Activated CD4-positive, CD25-positive, alpha-beta regulatory T cell treated with anti-CD3 and anti-CD28 coated beads, Interleukin-2, amount 50 U/mL, for 16 hours (primary cell): ENCODE results near the gene POU1F1.
"Not testable (repeated sequence)": the region's sequence is repeated elsewhere in the genome, so short reads cannot be mapped to it uniquely, and the experiment has no call there.

Experiments
- DNase-seq: peaks from one replicate; pipeline ENCODE4 v3.0.0-alpha.2; 2020; ENCODE audit warnings: low read depth, low spot score

Gene POU1F1

DNA sequence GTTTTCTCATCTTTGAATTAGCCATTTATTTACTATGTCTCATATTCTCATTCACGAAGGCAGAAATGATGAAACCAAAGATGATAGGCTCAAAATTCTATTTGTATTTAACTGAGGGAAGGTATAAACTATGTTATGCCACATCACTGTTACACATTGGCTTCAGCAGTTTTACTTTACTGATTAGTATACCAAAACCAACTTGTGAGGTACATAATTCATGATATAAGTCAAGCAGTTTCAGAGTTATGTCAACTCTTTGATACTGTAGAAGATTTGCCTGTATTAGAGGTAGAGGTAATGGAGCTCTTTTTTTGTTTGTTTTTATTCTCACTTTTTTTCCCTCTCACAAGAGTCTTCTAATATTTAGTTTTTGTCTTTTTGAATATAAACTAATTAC is 26.4 kb downstream of the POU1F1 start:
- no peak for DNase-seq

DNA sequence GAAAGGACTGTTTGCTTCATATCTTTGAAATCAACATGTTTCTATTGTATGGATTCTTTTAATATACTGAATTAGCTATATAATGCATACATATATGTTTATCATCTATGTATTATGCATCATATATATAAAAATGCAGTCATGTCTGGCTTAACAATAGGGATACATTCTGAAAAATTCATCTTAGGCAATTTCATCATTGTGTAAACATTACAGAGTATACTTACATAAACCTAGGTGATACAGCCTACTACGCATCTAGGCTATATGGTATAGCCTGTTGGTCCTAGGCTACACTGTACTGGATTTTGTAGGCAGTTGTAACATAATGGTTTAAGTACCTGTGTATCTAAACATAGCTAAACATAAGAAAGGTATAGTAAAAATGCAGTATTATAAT is 27.6 kb downstream of the POU1F1 start:
- no peak for DNase-seq

DNA sequence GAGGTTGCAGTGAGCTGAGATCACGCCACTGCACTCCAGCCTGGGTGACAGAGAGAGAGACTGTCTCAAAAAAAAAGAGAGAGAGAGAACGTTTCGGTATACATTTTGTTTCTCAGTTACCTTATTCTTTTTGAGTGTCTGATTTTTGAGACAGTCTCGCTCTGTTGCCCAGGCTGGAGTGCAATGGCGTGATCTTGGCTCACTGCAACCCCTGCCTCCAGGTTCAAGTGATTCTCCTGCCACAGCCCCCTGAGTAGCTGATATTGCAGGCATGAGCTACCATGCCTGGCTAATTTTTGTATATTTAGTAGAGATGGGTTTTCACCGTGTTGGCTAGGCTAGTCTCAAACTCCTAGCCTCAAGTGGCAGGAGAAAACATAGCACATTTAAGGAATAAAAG is 28.2 kb downstream of the POU1F1 start:
- DNase-seq, result not testable (repeated sequence)

DNA sequence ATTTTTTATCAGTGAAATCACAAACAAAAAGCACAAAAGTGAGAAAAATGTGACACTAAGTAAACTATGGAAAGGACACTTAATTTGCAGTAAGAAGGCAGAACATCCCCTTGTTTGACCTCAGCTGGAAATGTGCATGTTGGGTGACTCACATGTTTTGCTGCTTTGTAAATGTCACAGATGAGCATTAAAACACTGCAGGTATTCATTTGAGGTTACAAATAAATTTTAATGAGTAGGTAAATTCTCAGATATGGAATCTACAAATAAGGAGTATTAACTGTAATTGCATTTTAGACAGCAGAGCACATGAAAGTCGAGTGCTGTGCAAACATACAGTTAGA is 29.0 kb downstream of the POU1F1 start:
- DNase-seq, result no peak

DNA sequence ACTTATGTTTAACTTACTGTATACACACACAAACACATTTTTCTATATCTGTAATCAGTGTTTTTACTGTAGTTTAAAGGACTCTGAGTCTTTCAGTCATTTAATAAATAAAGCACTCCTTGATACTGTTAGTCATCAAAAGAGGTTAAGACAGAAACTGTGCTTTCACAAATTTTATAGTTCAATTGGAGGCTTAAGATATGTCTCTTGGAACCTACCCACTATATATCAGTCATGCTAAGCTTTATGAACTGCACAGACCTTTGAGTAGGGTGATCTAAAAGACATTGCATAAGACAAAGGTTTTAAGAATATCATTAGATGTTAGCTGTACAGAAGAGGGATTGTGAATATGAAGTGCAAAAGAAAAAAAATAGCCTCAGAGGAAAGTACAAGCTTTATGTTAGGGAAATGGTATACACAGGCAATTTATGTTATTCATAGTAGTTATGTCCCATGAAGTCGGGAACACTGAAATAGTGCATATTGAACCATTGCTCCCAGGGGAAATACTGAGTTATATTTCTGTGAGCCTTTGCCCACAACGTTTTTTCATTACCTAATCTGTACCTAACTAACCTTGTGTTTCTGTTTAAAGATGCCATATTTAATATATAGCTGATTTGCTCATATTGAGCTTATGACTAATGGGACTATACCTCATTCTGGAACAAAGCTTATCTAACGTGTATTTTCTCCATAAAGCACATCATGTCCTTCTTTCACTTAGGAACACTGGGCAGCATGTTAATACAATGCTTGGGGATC is 29.5 kb downstream of the POU1F1 start:
- no peak for DNase-seq

DNA sequence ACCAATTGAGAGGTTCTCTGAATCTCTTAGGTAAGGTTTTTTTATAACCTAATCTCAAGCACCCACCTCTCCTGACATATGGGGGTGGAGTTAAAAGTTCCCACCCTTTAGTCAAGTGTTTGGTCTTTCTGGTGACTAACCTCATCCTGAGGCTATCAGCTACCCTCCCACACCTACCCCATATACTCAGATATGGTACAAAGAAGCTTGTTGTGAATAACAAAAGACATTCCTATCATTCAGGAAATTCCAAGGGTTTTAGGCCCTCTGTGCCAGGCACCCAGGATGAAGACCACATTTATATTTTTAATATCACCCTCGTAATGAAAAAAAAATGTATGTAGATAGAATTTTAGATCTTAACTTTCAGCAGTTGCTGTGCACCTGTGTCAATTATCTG is 40.3 kb downstream of the POU1F1 start:
- DNase-seq, result no peak

DNA sequence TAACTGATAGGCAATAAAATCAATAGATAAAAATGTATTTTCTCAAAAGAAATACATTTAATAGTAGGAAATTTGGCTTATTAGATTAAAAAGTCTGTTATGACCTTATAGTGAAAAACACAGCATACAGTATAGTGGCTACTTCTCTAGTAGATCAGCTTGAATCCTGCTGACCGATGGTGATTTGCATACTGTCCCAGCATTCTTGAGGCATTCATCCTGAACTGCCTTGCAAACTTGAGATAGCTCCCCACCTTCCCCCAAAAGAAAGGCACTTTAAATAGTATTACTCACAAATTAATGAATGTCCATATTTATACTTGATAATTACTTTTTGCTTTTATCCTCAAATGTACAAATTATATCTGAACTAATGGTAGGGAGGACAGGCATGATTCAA is 42.6 kb downstream of the POU1F1 start:
- no peak for DNase-seq

DNA sequence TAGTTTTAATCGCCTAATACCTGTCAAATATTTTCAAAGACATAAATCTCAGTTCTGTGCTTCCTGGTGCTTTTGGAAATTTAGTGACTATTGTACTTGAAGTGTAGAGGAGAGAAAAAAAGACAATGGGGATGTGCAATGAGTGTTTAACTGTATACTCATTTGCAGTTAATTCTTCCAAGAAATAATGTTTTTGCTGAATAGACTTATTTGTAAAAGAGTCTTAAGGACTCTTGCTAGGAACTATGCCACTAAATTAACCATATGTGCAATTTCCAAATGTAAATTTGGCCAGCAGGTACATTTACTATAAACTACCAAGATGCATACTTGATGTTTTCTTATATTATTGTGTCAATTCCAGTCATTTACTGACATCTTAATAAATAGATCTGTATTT is 47.3 kb downstream of the POU1F1 start:
- no peak for DNase-seq

DNA sequence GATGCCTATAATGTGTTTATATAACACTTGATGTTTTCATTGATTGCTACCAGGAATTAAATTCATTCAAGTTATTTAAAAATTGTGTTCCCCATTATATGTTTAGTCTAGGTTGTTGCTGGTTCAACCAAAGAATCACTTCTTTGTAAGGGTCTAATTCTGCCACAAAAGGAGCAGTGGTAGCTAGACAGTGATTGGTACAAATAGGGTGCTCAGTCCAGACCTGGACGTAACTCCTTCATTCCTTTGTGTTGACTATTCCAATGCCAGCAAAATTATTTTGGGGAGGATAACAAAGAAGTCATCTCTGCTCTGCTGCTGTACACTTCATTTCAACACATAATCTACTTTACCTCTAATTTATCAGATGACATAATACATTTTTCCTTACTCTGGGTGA is 48.1 kb downstream of the POU1F1 start:
- DNase-seq, result no peak

DNA sequence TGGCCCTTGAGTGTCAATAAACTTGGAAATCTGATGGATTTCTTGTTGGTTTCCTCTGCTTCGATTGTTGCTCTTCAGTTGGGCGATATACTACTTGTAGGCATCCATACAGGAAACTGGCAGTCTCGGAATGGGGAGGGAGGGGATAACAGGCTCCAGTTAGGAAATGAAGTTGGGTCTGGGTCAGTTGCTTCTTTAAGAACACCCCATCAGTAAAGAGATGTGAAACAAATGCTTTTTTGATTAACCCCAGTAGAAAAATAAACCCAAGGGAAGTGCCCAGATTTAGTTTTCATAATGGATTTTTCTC is 48.6 kb downstream of the POU1F1 start:
- DNase-seq, result no peak

DNA sequence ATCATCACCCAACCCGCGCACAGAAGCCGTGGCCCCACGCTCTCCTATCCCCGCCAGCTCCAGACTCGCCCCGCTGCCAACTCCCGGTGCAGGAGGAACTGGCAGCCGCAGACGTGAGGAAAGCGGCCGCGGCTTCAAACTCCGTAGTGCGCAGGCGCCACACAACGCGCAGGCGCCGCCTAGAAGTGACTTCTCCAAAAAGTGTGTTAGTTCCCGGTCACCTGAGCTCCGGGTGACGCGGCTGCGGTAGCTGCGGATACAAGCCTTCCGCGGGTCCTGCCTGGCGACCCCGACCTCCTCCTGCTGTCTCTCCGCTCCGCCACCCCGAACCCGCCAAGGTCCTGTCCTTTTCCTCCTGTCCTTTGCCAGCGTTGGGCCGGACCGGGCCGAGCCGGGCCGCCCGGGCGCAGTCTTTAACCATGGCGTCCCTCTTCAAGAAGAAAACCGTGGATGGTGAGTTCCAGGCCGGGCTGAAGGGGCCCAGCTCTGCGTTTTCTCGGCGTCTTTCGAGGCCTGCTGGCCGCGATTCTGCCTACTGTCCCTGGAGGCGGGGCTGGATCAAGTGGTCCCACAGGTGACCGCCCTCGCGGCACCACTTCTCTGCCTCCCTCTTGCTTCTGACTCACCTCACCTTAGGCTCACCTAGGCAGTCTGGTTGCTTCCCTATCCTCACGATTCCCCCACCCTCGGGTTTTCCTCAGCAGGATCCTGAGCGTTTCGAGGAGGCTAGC is 49.1 kb downstream of the POU1F1 start, which contains the start of gene CHMP2B:
CHMP2B (plus strand) TSS at position 206 of the 731 bp plus-strand sequence; CDS start at position 420, 214 bp downstream.
- peak; percentile 75 for DNase-seq

DNA sequence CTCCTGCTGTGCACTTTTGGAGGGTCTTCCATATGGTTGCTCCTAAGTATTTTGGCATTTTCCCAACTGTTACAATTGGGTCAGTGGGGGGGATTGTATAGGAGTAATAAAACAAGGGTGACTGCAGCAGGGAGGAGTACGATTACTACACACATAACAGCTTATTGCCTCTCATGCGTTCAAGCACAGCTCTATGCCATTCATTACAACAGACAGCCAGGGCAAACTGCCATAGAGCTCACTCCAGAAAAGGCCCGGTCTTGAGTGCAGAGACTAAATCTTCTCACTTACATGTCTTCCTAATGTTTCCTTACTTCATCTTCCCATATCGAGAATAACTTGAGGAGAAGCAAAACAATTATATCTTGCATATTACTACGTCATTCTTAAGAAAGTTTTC is 50.7 kb downstream of the POU1F1 start:
- no peak for DNase-seq

DNA sequence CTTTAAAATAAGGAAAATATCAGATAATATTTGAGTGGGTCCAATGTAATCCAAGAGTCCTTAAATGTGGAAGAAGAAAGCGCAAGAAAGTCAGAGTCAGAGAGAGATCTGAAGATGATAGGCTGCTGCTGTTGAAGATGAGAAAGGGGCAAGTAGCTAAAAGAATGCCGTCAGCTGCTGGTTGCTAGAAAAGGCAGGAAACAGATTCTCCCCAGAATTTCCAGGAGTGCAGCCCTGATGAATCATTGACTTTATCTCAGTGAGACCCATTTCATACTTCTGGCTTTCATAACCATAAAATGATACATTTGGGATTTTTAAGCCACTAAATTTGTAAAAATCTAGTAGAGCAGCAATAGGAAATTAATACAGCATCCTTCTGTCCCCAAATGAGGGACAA is 56.8 kb downstream of the POU1F1 start:
- DNase-seq, result no peak

DNA sequence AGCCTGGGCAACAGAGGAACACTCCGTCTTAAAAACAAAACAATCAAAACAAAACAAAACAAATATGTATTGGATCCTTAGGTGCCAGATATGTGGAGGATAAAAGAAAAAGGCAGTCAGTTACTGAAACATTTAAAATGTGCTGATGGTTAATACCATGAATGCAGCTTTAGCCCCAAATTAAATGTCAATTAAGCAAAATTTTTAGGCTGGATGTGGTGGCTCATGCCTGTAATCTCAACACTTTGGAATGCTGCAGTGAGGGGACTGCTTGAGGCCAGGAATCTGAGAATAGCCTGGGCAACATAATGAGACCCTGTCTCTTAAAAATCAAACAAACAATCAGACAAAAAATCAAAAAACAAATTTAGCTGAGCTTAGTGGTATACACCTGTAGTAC is 57.8 kb downstream of the POU1F1 start:
- DNase-seq, result no peak
